GM18508 (cell line): Measurements from ENCODE around the gene ZCCHC18.
A peak's percentile ranks its signal among the peaks of the same experiment; 100 is the strongest.
"Not testable (repeated sequence)": the region's sequence is repeated elsewhere in the genome, so short reads cannot be mapped to it uniquely, and the experiment has no call there.

Experiments used
- ATAC-seq: cut with Tn5 transposase; IDR thresholded peaks from one replicate; pipeline ENCODE4 v1.9.1; 2021; ENCODE audit warnings: moderate number of reproducible peaks; ENCODE audit not compliant: insufficient read depth, unreplicated experiment

Gene ZCCHC18

GRCh38 chrX:104112326-104112951 is at the start of gene ZCCHC18:
TSS of gene ZCCHC18 (plus strand) at chrX:104112523. CDS start at chrX:104114112, 1,589 bp downstream.
- ATAC-seq = peak; percentile 52

- not testable (repeated sequence) for ATAC-seq
Observed at GRCh38 chrX:104062636-104063035, 49.7 kb upstream of the ZCCHC18 start.

GRCh38 chrX:104075778-104076445 is 36.4 kb upstream of the ZCCHC18 start, which contains the start of gene TMSB15C:
TSS of gene TMSB15C (minus strand) at chrX:104076236.
- peak; percentile 79 for ATAC-seq

- not testable (repeated sequence) for ATAC-seq
Observed at GRCh38 chrX:104077854-104078253, 34.5 kb upstream of the ZCCHC18 start.

GRCh38 chrX:104084063-104084462 is 28.3 kb upstream of the ZCCHC18 start:
- no peak for ATAC-seq

- ATAC-seq = no peak
Observed at GRCh38 chrX:104084534-104085277, 27.6 kb upstream of the ZCCHC18 start.

- ATAC-seq = no peak
Observed at GRCh38 chrX:104085477-104085876, 26.8 kb upstream of the ZCCHC18 start.

- no peak for ATAC-seq
Observed at GRCh38 chrX:104085919-104086318, 26.4 kb upstream of the ZCCHC18 start.

- ATAC-seq = peak; percentile 95
Observed at GRCh38 chrX:104098151-104098808, 14.0 kb upstream of the ZCCHC18 start.

GRCh38 chrX:104098919-104099318 is 13.4 kb upstream of the ZCCHC18 start:
- no peak for ATAC-seq

- no peak for ATAC-seq
Observed at GRCh38 chrX:104104676-104105075, 7.6 kb upstream of the ZCCHC18 start.

GRCh38 chrX:104105330-104106262 is 6.7 kb upstream of the ZCCHC18 start:
- no peak for ATAC-seq

- no peak for ATAC-seq
Observed at GRCh38 chrX:104108955-104109354, 3.4 kb upstream of the ZCCHC18 start.

GRCh38 chrX:104110491-104111240 is 1.7 kb upstream of the ZCCHC18 start:
- ATAC-seq = peak; percentile 38

- ATAC-seq = no peak
Observed at GRCh38 chrX:104113222-104113965, 1.1 kb downstream of the ZCCHC18 start.

- ATAC-seq = no peak
Observed at GRCh38 chrX:104117759-104118158, 5.4 kb downstream of the ZCCHC18 start.

GRCh38 chrX:104118765-104119164 is 6.4 kb downstream of the ZCCHC18 start:
- ATAC-seq = no peak

GRCh38 chrX:104122829-104123228 is 10.5 kb downstream of the ZCCHC18 start:
- ATAC-seq = peak; percentile 64
